HUES64 (cell line): ENCODE results near the gene TPST2.
"Not testable (repeated sequence)": the region's sequence is repeated elsewhere in the genome, so short reads cannot be mapped to it uniquely, and the experiment has no call there.

Source experiments
- H3K27ac ChIP-seq: 2 replicates; pipeline ENCODE4 v1.7.0; 2013; ENCODE audit warnings: low read depth, low read length, inconsistent platforms
- H3K27me3 ChIP-seq: 2 replicates; pipeline ENCODE4 v1.6.1; 2013; ENCODE audit warnings: mild to moderate bottlenecking, low read length; ENCODE audit not compliant: insufficient read depth
- H3K36me3 ChIP-seq: 2 replicates; pipeline ENCODE4 v1.6.1; 2013; ENCODE audit warnings: mild to moderate bottlenecking, low read length; ENCODE audit not compliant: insufficient read depth
- H3K4me1 ChIP-seq: 2 replicates; pipeline ENCODE4 v1.6.1; 2013; ENCODE audit warnings: mild to moderate bottlenecking, low read length, moderate library complexity; ENCODE audit not compliant: insufficient read depth
- H3K4me3 ChIP-seq: 2 replicates; pipeline ENCODE4 v1.5.1; 2013; ENCODE audit warnings: mild to moderate bottlenecking, low read length, moderate library complexity
- H3K9ac ChIP-seq: 2 replicates; pipeline ENCODE4 v1.6.1; 2013; ENCODE audit warnings: mild to moderate bottlenecking, low read depth, low read length
- H3K9me3 ChIP-seq: 2 replicates; pipeline ENCODE4 v1.6.1; 2013; ENCODE audit warnings: low read depth, low read length; ENCODE audit not compliant: insufficient read depth
- WGBS: fragments of 150-250, 120-280 bp; methylation state at CpG from one replicate; pipeline ENCODE4 v1.1.7; 2013; ENCODE audit warnings: missing lambda C conversion rate; 5-methylcytosine and 5-hydroxymethylcytosine counted together

TPST2 gene

DNA sequence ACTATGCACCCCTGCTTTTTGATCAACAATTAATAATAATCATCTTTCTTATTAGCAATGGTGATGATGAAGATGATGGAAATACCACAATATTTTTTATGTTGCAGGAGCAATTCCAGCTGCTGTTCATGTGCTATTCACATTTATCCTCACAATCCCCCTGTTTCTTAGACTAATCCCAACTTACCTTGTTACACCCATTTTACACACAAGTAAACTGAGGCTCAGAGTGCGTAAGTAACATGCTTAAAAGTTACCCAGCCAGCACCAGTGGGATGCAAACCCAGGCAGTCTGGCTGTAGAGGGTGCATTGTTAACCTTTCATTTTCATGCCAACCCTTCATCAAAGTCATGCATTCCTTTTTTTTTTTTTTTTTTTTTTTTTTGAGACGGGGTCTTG, 30.3 kb upstream of the TPST2 start:
- H3K9ac ChIP-seq: no peak overlapping the region
- H3K36me3 ChIP-seq: no peaks in the 10 kb centered on the region
- H3K27ac ChIP-seq: no peak overlapping the region
- no peaks in the 10 kb centered on the region for H3K9me3 ChIP-seq
- WGBS: 78% methylated on average over 2 of the region's 2 CpGs
- H3K4me3 ChIP-seq: no peak overlapping the region
- H3K27me3 ChIP-seq: peaks cover 3% of the 10 kb centered on the region
- peaks cover 31% of the 10 kb centered on the region for H3K4me1 ChIP-seq

- peaks cover 38% of the 10 kb centered on the region for H3K4me1 ChIP-seq
- H3K36me3 ChIP-seq: no peaks in the 10 kb centered on the region
- H3K4me3 ChIP-seq: no peak overlapping the region
- peaks cover 10% of the 10 kb centered on the region for H3K27me3 ChIP-seq
- H3K9ac ChIP-seq: no peak overlapping the region
- no peak overlapping the region for H3K27ac ChIP-seq
- H3K9me3 ChIP-seq: no peaks in the 10 kb centered on the region
- WGBS: 85% methylated on average over 5 of the region's 6 CpGs
Measured at GRCh38 chr22:26619510-26619909, 29.6 kb upstream of the TPST2 start.

DNA sequence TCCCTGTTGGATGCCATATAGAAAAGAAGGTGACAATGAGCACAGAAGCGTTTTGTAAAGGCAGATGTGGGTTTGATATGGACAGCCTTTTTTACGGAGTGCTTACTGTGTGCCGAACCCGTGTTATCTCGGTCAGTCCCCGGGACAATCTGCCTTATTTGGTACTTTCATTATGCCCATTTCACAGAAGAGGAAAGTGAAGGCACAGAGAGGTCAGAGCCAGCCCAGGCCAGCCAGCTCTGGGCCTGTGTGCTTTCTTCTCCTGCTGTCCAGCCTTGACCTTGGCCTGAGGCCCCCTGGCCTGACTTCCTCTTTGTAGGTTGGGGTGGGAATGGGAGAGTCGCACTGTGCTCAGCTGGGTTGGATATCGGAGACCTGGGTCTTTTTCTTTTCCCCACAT, 28.5 kb upstream of the TPST2 start:
- 92% methylated on average over 8 of the region's 8 CpGs for WGBS

DNA sequence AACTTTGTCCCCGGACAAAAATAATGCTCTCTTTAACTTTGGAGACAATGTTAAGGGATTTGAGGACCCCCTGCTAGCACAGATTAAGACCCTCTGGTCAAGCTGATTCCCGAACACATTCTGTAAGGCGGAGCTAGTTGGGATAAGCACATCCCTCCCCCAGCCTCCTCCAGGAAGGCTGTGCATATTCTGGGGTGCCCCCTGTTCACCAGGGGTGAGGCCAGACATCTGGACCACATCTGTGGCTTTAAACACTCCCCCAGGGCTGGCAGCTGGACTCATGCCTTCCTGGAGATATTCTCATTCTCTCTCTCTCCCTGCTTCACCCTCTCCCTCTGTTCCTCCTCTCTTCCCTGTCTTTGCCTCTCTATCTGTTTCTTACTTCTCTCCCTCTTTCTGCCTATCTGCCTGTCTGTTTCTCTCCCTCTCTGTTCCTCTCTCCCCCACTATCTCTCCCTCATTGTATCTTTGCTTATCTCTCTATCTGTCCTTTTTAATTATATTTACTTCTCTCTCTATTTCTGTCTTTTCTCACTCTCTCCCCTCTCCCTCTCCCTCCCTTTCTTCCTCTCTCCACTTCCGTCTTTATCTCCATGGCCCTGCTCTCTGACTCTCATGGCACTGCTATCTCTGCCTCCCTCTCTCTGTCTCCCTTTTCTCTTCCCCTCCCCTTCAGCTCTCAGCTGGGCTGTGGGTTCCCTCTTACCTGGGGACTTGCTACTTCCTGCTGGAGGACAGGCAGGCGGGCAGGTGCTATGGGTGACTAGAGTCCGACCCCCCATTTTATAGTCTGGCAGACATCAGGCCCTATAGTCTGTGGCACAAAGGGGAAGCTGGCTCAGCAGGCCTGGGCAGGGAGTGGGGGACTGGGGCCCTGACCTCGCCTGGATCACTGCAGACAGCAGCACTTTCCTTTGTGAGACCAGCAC, 27.6 kb upstream of the TPST2 start, which contains the start of gene CRYBB1:
TSS of gene CRYBB1 (minus strand) at position 757 of the 929 bp plus-strand sequence. CDS start 1,708 bp downstream, outside the sequence.
- 48% methylated on average over 7 of the region's 7 CpGs for WGBS
- Histone ChIP-seq H3K9ac (no peak within 1 kb of the TSS), H3K27ac (no peak within 1 kb of the TSS)

More for the DNA sequence above, 28.5 kb upstream of the TPST2 start:
- Histone ChIP-seq H3K27ac (no peak overlapping the region), H3K4me3 (no peak overlapping the region), H3K9me3 (no peaks in the 10 kb centered on the region), H3K36me3 (no peaks in the 10 kb centered on the region), H3K9ac (no peak overlapping the region), H3K27me3 (peaks cover 14% of the 10 kb centered on the region), H3K4me1 (peaks cover 42% of the 10 kb centered on the region)

DNA sequence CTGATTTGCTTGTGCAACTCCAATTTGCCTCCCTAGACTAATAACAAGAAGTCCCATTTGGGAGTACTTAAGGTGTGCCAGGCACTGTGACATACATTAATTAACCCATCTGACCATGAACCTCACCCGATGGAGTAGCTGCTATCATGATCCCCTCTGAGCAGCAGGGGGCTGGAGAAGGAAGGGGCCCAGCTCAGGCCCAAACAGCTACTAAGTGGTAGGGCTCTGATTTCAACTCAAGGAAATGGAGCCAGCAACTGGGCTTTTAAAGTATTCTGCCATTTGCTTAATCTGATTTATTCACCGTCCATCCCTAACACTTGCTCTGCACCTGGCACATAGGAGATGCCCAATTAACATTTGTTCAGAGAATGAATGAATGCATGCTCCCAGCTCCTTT, 26.7 kb upstream of the TPST2 start:
- WGBS: 25% methylated on average over 2 of the region's 2 CpGs

More for the DNA sequence above, 27.6 kb upstream of the TPST2 start, which contains the start of gene CRYBB1:
- H3K9me3 ChIP-seq: no peaks in the 10 kb centered on the region
- peaks cover 21% of the 10 kb centered on the region for H3K27me3 ChIP-seq
- H3K4me1 ChIP-seq: peaks cover 49% of the 10 kb centered on the region
- H3K36me3 ChIP-seq: no peaks in the 10 kb centered on the region
- H3K4me3 ChIP-seq: no peak within 1 kb of the TSS

DNA sequence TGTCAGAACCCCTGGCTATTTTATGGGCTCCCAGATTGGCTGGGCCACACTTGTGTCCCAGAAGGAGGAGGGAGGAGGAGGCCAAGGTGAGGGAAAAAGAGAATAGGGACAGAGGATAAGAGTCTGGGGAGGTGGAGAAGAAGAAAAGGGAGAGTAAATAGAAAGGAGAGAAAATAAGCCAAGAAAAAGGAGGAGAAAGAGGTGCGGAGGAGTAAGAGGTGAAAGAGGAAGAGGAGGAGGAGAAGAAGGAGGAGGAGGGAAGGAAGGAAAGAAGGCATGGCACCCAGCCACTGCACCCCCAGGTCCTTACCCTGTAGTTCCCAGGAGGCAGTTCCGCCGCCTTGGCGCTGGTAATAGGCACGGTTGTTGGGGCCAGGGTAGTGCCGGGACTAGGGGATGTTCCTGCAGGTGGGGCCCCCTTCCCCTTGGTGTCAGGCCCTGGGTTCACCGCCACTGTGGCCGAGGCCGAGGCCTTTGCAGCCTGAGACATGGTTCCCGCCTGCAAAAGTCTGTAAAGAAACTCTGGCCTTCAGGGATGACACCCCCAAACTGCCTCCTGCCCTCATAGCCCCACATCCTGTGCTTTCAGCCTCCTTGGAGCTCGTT, 26.0 kb upstream of the TPST2 start:
- H3K27ac ChIP-seq: no peak overlapping the region
- H3K9me3 ChIP-seq: no peaks in the 10 kb centered on the region
- H3K27me3 ChIP-seq: peaks cover 27% of the 10 kb centered on the region
- peaks cover 44% of the 10 kb centered on the region for H3K4me1 ChIP-seq
- H3K9ac ChIP-seq: no peak overlapping the region
- H3K4me3 ChIP-seq: no peak overlapping the region
- H3K36me3 ChIP-seq: no peaks in the 10 kb centered on the region
- 81% methylated on average over 11 of the region's 11 CpGs for WGBS

More for the DNA sequence above, 26.7 kb upstream of the TPST2 start:
- H3K4me1 ChIP-seq: peaks cover 49% of the 10 kb centered on the region
- no peak overlapping the region for H3K27ac ChIP-seq
- no peak overlapping the region for H3K4me3 ChIP-seq
- H3K27me3 ChIP-seq: peaks cover 27% of the 10 kb centered on the region
- H3K9me3 ChIP-seq: no peaks in the 10 kb centered on the region
- H3K9ac ChIP-seq: no peak overlapping the region
- no peaks in the 10 kb centered on the region for H3K36me3 ChIP-seq

DNA sequence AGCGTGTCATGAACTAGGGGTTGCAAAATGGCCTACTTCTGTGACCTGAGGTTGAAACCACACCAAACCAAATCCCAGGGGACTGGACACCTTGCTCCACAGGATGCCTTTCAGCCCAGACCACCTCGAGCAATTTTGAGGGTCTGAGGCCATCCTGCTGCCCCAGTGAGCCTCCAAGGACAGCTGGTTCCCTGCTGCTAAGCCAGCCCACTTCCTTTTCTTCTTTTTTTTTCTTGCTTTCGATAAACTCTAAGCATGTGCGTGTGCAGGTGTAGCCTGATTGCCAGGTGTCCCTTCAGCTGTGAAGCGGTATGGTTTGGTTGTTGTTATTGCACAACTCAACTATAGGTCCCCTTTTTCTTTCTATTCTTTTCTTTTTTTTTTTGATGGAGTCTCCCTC, 25.2 kb upstream of the TPST2 start:
- H3K36me3 ChIP-seq: no peaks in the 10 kb centered on the region
- no peak overlapping the region for H3K9ac ChIP-seq
- H3K9me3 ChIP-seq: no peaks in the 10 kb centered on the region
- H3K4me1 ChIP-seq: peaks cover 44% of the 10 kb centered on the region
- peaks cover 27% of the 10 kb centered on the region for H3K27me3 ChIP-seq
- no peak overlapping the region for H3K4me3 ChIP-seq
- no peak overlapping the region for H3K27ac ChIP-seq
- WGBS: 50% methylated on average over 2 of the region's 5 CpGs

DNA sequence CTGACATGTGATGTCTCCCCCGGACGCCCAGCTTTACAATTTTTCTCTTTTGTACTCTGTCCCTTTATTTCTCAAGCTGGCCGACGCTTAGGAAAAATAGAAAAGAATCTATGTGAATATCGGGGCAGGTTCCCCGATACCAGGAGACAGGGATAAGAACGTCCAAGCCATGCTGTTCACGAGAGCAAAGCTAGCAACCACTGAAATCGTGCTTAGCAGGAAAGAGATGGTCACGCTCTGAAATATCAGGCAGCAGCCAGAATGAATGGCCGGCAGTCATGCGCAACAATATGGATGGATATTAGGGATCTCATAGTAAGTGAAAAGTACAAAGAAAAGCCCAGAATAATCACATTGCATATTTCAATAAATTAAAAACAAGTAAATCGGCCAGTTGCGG, 24.4 kb upstream of the TPST2 start:
- peaks cover 27% of the 10 kb centered on the region for H3K27me3 ChIP-seq
- H3K36me3 ChIP-seq: no peaks in the 10 kb centered on the region
- peak overlapping the region; percentile 36 for H3K4me3 ChIP-seq
- peaks cover 44% of the 10 kb centered on the region for H3K4me1 ChIP-seq
- 17% methylated on average over 14 of the region's 14 CpGs for WGBS
- H3K9ac ChIP-seq: no peak overlapping the region
- no peaks in the 10 kb centered on the region for H3K9me3 ChIP-seq
- H3K27ac ChIP-seq: peak overlapping the region; percentile 3; the same call in 1 of the 2 replicates

- Histone ChIP-seq H3K27me3 (peaks cover 27% of the 10 kb centered on the region), H3K4me1 (peaks cover 46% of the 10 kb centered on the region), H3K4me3 (peak overlapping the region; percentile 36; the same call in 1 of the 2 replicates)
- H3K9ac ChIP-seq, H3K36me3 ChIP-seq, H3K27ac ChIP-seq, H3K9me3 ChIP-seq: not testable (repeated sequence)
- 1% methylated on average over 10 of the region's 10 CpGs for WGBS
Measured at GRCh38 chr22:26613753-26614152, 23.8 kb upstream of the TPST2 start.

- H3K4me1 ChIP-seq: peaks cover 51% of the 10 kb centered on the region
- no peaks in the 10 kb centered on the region for H3K36me3 ChIP-seq
- whole genome bisulfite sequencing: 80% methylated on average over 4 of the region's 4 CpGs
- H3K27ac ChIP-seq: no peak overlapping the region
- peaks cover 27% of the 10 kb centered on the region for H3K27me3 ChIP-seq
- no peaks in the 10 kb centered on the region for H3K9me3 ChIP-seq
- H3K4me3 ChIP-seq: no peak overlapping the region
- no peak overlapping the region for H3K9ac ChIP-seq
Measured at GRCh38 chr22:26612652-26613051, 22.7 kb upstream of the TPST2 start.

- H3K9me3 ChIP-seq: no peaks in the 10 kb centered on the region
- no peaks in the 10 kb centered on the region for H3K36me3 ChIP-seq
- H3K4me3 ChIP-seq: no peak overlapping the region
- peaks cover 25% of the 10 kb centered on the region for H3K27me3 ChIP-seq
- H3K4me1 ChIP-seq: peaks cover 36% of the 10 kb centered on the region
- no peak overlapping the region for H3K27ac ChIP-seq
- no peak overlapping the region for H3K9ac ChIP-seq
- WGBS: 91% methylated on average over 2 of the region's 2 CpGs
Measured at GRCh38 chr22:26610996-26611395, 21.1 kb upstream of the TPST2 start.
